Measurements from ENCODE around the gene ASMTL.
"Not testable (repeated sequence)": the region's sequence is repeated elsewhere in the genome, so short reads cannot be mapped to it uniquely, and the experiment has no call there.

ASMTL gene

GRCh38 chrX:1391370-1391706 is 61.4 kb downstream of the ASMTL start:
- peak; percentile 82 for DNase-seq (ENCODE audit: insufficient read length, low spot score)
- peak; percentile 94 for FAIRE-seq

- FAIRE-seq = no peak
Observed at GRCh38 chrX:1390621-1391369, 61.9 kb downstream of the ASMTL start.

GRCh38 chrX:1389993-1390285 is 62.8 kb downstream of the ASMTL start:
- DNase-seq (ENCODE audit: insufficient read length, low spot score) = no peak
- no peak for FAIRE-seq

More at GRCh38 chrX:1390621-1391369, 61.9 kb downstream of the ASMTL start:
- no peak for DNase-seq (ENCODE audit: insufficient read length, low spot score)

- no peak for DNase-seq (ENCODE audit: insufficient read length, low spot score)
- no peak for FAIRE-seq
Observed at GRCh38 chrX:1389181-1389992, 63.3 kb downstream of the ASMTL start.

GRCh38 chrX:1388651-1389050 is 64.1 kb downstream of the ASMTL start:
- FAIRE-seq (no peak), DNase-seq (ENCODE audit: insufficient read length, low spot score) (no peak)

GRCh38 chrX:1387141-1387776 is 65.5 kb downstream of the ASMTL start:
- DNase-seq (ENCODE audit: insufficient read length, low spot score) (no peak), FAIRE-seq (no peak)

GRCh38 chrX:1386338-1387127 is 66.2 kb downstream of the ASMTL start:
- FAIRE-seq (no peak), DNase-seq (ENCODE audit: insufficient read length, low spot score) (no peak)

- DNase-seq (ENCODE audit: insufficient read length, low spot score) (no peak), FAIRE-seq (no peak)
Observed at GRCh38 chrX:1385253-1386223, 67.2 kb downstream of the ASMTL start.

- DNase-seq (ENCODE audit: insufficient read length, low spot score) (no peak), FAIRE-seq (no peak)
Observed at GRCh38 chrX:1384658-1385252, 68.0 kb downstream of the ASMTL start.

GRCh38 chrX:1380672-1381233 is 72.0 kb downstream of the ASMTL start:
- DNase-seq (ENCODE audit: insufficient read length, low spot score) (no peak), FAIRE-seq (no peak)

- DNase-seq (ENCODE audit: insufficient read length, low spot score) (no peak), FAIRE-seq (no peak)
Observed at GRCh38 chrX:1378306-1378759, 74.4 kb downstream of the ASMTL start.

GRCh38 chrX:1368385-1368698 is 84.4 kb downstream of the ASMTL start:
- FAIRE-seq = no peak

GRCh38 chrX:1366363-1366762 is 86.3 kb downstream of the ASMTL start:
- DNase-seq (ENCODE audit: insufficient read length, low spot score); FAIRE-seq: not testable (repeated sequence)

More at GRCh38 chrX:1368385-1368698, 84.4 kb downstream of the ASMTL start:
- DNase-seq (ENCODE audit: insufficient read length, low spot score) = no peak

GRCh38 chrX:1361910-1362309 is 90.8 kb downstream of the ASMTL start:
- DNase-seq (ENCODE audit: insufficient read length, low spot score) = no peak
- no peak for FAIRE-seq

- DNase-seq (ENCODE audit: insufficient read length, low spot score) = no peak
- no peak for FAIRE-seq
Observed at GRCh38 chrX:1361275-1361674, 91.4 kb downstream of the ASMTL start.

- DNase-seq (ENCODE audit: insufficient read length, low spot score) (no peak), FAIRE-seq (no peak)
Observed at GRCh38 chrX:1360171-1360570, 92.5 kb downstream of the ASMTL start.

- DNase-seq (ENCODE audit: insufficient read length, low spot score) (no peak), FAIRE-seq (no peak)
Observed at GRCh38 chrX:1359477-1359873, 93.2 kb downstream of the ASMTL start.

- no peak for FAIRE-seq
- no peak for DNase-seq (ENCODE audit: insufficient read length, low spot score)
Observed at GRCh38 chrX:1358793-1359476, 93.8 kb downstream of the ASMTL start.

- DNase-seq (ENCODE audit: insufficient read length, low spot score) (no peak), FAIRE-seq (no peak)
Observed at GRCh38 chrX:1357993-1358392, 94.7 kb downstream of the ASMTL start.

Measured in GM19239 (cell line).